ENCODE measurements around the gene ANKMY1. TPM values are rescaled to one million over a fixed set of nuclear protein-coding genes. Genes with fewer than 3 reads are reported as not detected.

Gene ANKMY1
- total RNA-seq, 1 experiment from 2014 or later, result 28.3 TPM

DNA sequence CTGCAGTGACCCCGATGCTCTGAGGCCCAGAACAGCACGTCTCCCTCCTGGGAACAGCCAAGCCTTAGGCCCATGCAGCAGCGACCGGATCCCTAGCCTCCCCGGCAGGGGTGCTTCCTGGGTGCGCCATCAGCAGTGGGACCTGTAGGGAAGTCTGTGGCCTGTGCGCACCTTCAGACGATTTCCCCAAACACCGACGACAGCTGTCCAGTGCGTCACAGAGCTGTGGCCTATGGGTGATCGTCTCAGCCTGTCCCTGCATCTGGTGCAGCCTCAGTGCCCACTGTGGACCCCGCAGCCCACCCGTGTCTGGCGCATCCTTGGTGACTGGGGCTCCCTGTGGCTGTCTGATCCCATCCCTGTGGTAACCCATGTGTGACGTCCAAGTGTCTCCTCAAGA, 113.3 kb downstream of the ANKMY1 start:
- ChIA-PET CTCF (no interaction called here), RAD21 (ENCODE audit: low non-redundant PET in 1 of 2, low total read pairs in 2 of 2, uncharacterized antibody in 2 of 2, unreplicated experiment in 2 of 2) (no interaction called here), POLR2A (no interaction called here)
- peaks cover 4 to 17% of the 10 kb centered on the region in 2 experiments; a peak in 2 of 4 replicates for H3K4me1 ChIP-seq (ENCODE audit: control insufficient read depth in 1 of 2, insufficient read depth in 2 of 2, low read length in 2 of 2)
- DNase-seq (ENCODE audit: low read depth, low spot score) (no peak), ATAC-seq (no peak)
- no peak overlapping the region for H3K27ac ChIP-seq (ENCODE audit: low read depth, low read length)
- no peaks in the 10 kb centered on the region for H4K20me1 ChIP-seq (ENCODE audit: insufficient read depth)
- no peaks in the 10 kb centered on the region; a peak in 1 of 4 replicates for H3K36me3 ChIP-seq (ENCODE audit: control insufficient read depth in 1 of 2, insufficient read depth in 2 of 2, low read length in 2 of 2)
- no peak overlapping the region for H3K4me2 ChIP-seq (ENCODE audit: low read length)
- TF ChIP-seq ELF1 (IDR thresholded peaks at IDR 0.05; ENCODE audit: borderline replicate concordance, low read depth) (no peak), SP1 (IDR thresholded peaks at IDR 0.05; ENCODE audit: low read depth) (no peak), POLR2A (IDR thresholded peaks at IDR 0.05; ENCODE audit: borderline replicate concordance, extremely low read depth, insufficient read depth, insufficient read length) (no peak), EZH2 (IDR thresholded peaks at IDR 0.05) (no peak), YY1 (IDR thresholded peaks at IDR 0.05; ENCODE audit: extremely low read depth, insufficient replicate concordance, low read depth, low read length) (no peak), RAD21 (IDR thresholded peaks at IDR 0.05; ENCODE audit: low read depth) (no peak), EZH2phosphoT487 (IDR thresholded peaks at IDR 0.05; ENCODE audit: borderline replicate concordance) (no peak), SIN3A (IDR thresholded peaks at IDR 0.05; ENCODE audit: low read depth) (no peak)
- TF ChIP-seq, protein P1, sequence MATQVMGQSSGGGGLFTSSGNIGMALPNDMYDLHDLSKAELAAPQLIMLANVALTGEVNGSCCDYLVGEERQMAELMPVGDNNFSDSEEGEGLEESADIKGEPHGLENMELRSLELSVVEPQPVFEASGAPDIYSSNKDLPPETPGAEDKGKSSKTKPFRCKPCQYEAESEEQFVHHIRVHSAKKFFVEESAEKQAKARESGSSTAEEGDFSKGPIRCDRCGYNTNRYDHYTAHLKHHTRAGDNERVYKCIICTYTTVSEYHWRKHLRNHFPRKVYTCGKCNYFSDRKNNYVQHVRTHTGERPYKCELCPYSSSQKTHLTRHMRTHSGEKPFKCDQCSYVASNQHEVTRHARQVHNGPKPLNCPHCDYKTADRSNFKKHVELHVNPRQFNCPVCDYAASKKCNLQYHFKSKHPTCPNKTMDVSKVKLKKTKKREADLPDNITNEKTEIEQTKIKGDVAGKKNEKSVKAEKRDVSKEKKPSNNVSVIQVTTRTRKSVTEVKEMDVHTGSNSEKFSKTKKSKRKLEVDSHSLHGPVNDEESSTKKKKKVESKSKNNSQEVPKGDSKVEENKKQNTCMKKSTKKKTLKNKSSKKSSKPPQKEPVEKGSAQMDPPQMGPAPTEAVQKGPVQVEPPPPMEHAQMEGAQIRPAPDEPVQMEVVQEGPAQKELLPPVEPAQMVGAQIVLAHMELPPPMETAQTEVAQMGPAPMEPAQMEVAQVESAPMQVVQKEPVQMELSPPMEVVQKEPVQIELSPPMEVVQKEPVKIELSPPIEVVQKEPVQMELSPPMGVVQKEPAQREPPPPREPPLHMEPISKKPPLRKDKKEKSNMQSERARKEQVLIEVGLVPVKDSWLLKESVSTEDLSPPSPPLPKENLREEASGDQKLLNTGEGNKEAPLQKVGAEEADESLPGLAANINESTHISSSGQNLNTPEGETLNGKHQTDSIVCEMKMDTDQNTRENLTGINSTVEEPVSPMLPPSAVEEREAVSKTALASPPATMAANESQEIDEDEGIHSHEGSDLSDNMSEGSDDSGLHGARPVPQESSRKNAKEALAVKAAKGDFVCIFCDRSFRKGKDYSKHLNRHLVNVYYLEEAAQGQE (IDR thresholded peaks at IDR 0.05; ENCODE audit: low read depth), result no peak
- TF ChIP-seq, protein P2, sequence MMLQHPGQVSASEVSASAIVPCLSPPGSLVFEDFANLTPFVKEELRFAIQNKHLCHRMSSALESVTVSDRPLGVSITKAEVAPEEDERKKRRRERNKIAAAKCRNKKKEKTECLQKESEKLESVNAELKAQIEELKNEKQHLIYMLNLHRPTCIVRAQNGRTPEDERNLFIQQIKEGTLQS (IDR thresholded peaks at IDR 0.05), result no peak
- TF ChIP-seq, protein P3, sequence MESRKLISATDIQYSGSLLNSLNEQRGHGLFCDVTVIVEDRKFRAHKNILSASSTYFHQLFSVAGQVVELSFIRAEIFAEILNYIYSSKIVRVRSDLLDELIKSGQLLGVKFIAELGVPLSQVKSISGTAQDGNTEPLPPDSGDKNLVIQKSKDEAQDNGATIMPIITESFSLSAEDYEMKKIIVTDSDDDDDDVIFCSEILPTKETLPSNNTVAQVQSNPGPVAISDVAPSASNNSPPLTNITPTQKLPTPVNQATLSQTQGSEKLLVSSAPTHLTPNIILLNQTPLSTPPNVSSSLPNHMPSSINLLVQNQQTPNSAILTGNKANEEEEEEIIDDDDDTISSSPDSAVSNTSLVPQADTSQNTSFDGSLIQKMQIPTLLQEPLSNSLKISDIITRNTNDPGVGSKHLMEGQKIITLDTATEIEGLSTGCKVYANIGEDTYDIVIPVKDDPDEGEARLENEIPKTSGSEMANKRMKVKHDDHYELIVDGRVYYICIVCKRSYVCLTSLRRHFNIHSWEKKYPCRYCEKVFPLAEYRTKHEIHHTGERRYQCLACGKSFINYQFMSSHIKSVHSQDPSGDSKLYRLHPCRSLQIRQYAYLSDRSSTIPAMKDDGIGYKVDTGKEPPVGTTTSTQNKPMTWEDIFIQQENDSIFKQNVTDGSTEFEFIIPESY (IDR thresholded peaks at IDR 0.05; ENCODE audit: extremely low read depth, insufficient replicate concordance, low read length), result no peak
- TF ChIP-seq, protein P4, sequence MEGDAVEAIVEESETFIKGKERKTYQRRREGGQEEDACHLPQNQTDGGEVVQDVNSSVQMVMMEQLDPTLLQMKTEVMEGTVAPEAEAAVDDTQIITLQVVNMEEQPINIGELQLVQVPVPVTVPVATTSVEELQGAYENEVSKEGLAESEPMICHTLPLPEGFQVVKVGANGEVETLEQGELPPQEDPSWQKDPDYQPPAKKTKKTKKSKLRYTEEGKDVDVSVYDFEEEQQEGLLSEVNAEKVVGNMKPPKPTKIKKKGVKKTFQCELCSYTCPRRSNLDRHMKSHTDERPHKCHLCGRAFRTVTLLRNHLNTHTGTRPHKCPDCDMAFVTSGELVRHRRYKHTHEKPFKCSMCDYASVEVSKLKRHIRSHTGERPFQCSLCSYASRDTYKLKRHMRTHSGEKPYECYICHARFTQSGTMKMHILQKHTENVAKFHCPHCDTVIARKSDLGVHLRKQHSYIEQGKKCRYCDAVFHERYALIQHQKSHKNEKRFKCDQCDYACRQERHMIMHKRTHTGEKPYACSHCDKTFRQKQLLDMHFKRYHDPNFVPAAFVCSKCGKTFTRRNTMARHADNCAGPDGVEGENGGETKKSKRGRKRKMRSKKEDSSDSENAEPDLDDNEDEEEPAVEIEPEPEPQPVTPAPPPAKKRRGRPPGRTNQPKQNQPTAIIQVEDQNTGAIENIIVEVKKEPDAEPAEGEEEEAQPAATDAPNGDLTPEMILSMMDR (IDR thresholded peaks at IDR 0.05 in 2 of 3, conservative IDR thresholded peaks at IDR 0.05 in 1 of 3; ENCODE audit: borderline replicate concordance in 1 of 3, insufficient read depth in 1 of 3, low read depth in 2 of 3, low read length in 2 of 3), result no peak
- no TSS peak for BruUV-seq (replicated peaks)
- no peaks in the 10 kb centered on the region for H3K27me3 ChIP-seq (ENCODE audit: insufficient read depth, low read length)
- no peaks in the 10 kb centered on the region for H3K9me3 ChIP-seq (ENCODE audit: control insufficient read depth in 1 of 2, insufficient read depth in 1 of 2, low read depth in 1 of 2, low read length in 2 of 2)
- H3K9me2 ChIP-seq (ENCODE audit: insufficient read depth), result no peaks in the 10 kb centered on the region
- H3K79me2 ChIP-seq (ENCODE audit: insufficient read depth, low read length), result peaks cover 95% of the 10 kb centered on the region
- intact Hi-C loops (cut with micrococcal nuclease), result no loop called here
- H2AFZ ChIP-seq (ENCODE audit: low read depth, low read length, poor library complexity, severe bottlenecking), result no peak overlapping the region
- H3K9ac ChIP-seq (ENCODE audit: low read length), result no peak overlapping the region
- H3K4me3 ChIP-seq (replicated peaks in 1 of 2; ENCODE audit: low read depth in 1 of 2, low read length in 2 of 2), result no peak overlapping the region

All from HCT116 (cell line).